HepG2 (cell line): ENCODE data around the gene NOL4L. TPM values are rescaled to one million over a fixed set of nuclear protein-coding genes. Genes with fewer than 3 reads are reported as not detected.

Experiments
- AHR ChIP-seq: IDR thresholded peaks from 2 replicates; pipeline ENCODE4 v1.6.1; 2018; ENCODE audit warnings: missing genetic modification reagents, missing compliant biosample characterization
- CBX5 ChIP-seq: sonication (generic); formaldehyde crosslinking; IDR thresholded peaks from 2 replicates; pipeline ENCODE4 v1.4.0; 2020; ENCODE audit warnings: missing genetic modification reagents, borderline replicate concordance
- MIER3 ChIP-seq: IDR thresholded peaks from 2 replicates; pipeline ENCODE4 v1.6.1; 2016; ENCODE audit warnings: missing compliant biosample characterization, borderline replicate concordance
- ONECUT2 ChIP-seq: sonication (generic); formaldehyde crosslinking; IDR thresholded peaks from 2 replicates; pipeline ENCODE4 v1.4.0; 2020; ENCODE audit warnings: missing genetic modification reagents
- PHB2 ChIP-seq: fragments of 450-650 bp; IDR thresholded peaks from 2 replicates; pipeline ENCODE4 v1.6.1; 2018; ENCODE audit not compliant: partially characterized antibody
- PHF8 ChIP-seq: sonication (generic); formaldehyde crosslinking; IDR thresholded peaks from 2 replicates; pipeline ENCODE4 v1.5.0; 2020; ENCODE audit warnings: missing genetic modification reagents
- SP4 ChIP-seq: sonication (generic); formaldehyde crosslinking; IDR thresholded peaks from 2 replicates; pipeline ENCODE4 v1.8.1; 2023; ENCODE audit warnings: mild to moderate bottlenecking, missing genetic modification reagents
- SP5 ChIP-seq: IDR thresholded peaks from 2 replicates; pipeline ENCODE4 v1.6.1; 2016; ENCODE audit warnings: low read depth, borderline replicate concordance
- TBX2 ChIP-seq: sonication (generic); formaldehyde crosslinking; IDR thresholded peaks from 2 replicates; pipeline ENCODE4 v1.5.0; 2020; ENCODE audit warnings: missing genetic modification reagents, mild to moderate bottlenecking, borderline replicate concordance
- TMF1 ChIP-seq: sonication (generic); formaldehyde crosslinking; IDR thresholded peaks from 2 replicates; pipeline ENCODE4 v1.8.1; 2022; ENCODE audit warnings: low read depth, missing genetic modification reagents
- TSC22D2 ChIP-seq: sonication (generic); formaldehyde crosslinking; IDR thresholded peaks from 2 replicates; pipeline ENCODE4 v1.5.1; 2020; ENCODE audit warnings: missing genetic modification reagents, mild to moderate bottlenecking, borderline replicate concordance
- YY1 ChIP-seq: IDR thresholded peaks from 2 replicates; pipeline ENCODE4 v1.6.1; 2011; ENCODE audit warnings: low read length, low read depth, moderate library complexity, mild to moderate bottlenecking; ENCODE audit not compliant: insufficient read depth, insufficient replicate concordance
- ZBTB44 ChIP-seq: sonication (generic); formaldehyde crosslinking; IDR thresholded peaks from 2 replicates; pipeline ENCODE4 v1.4.0; 2020; ENCODE audit warnings: missing genetic modification reagents
- ZBTB8A ChIP-seq: sonication (generic); formaldehyde crosslinking; IDR thresholded peaks from 2 replicates; pipeline ENCODE4 v1.4.0; 2020; ENCODE audit warnings: mild to moderate bottlenecking, low read depth, missing genetic modification reagents, borderline replicate concordance
- ZFP36L2 ChIP-seq: sonication (generic); formaldehyde crosslinking; IDR thresholded peaks from 2 replicates; pipeline ENCODE4 v1.4.0; 2020; ENCODE audit warnings: missing genetic modification reagents
- ZMYM3 ChIP-seq: sonication (generic); formaldehyde crosslinking; IDR thresholded peaks from 2 replicates; pipeline ENCODE4 v1.5.1; 2020; ENCODE audit warnings: mild to moderate bottlenecking, missing genetic modification reagents
- ZNF10 ChIP-seq: sonication (generic); formaldehyde crosslinking; IDR thresholded peaks from 2 replicates; pipeline ENCODE4 v1.4.0; 2020; ENCODE audit warnings: mild to moderate bottlenecking, low read depth, missing genetic modification reagents, borderline replicate concordance
- ZNF264 ChIP-seq: sonication (generic); formaldehyde crosslinking; IDR thresholded peaks from 2 replicates; pipeline ENCODE4 v1.4.0; 2020; ENCODE audit warnings: missing genetic modification reagents
- ZNF607 ChIP-seq: sonication (generic); formaldehyde crosslinking; IDR thresholded peaks from 2 replicates; pipeline ENCODE4 v1.5.1; 2020; ENCODE audit warnings: missing genetic modification reagents, mild to moderate bottlenecking, borderline replicate concordance
- ZNF639 ChIP-seq: conservative IDR thresholded peaks from 2 replicates; pipeline ENCODE4 v1.6.1; 2018; ENCODE audit warnings: missing genetic modification reagents
- ZNF788 ChIP-seq: sonication (generic); formaldehyde crosslinking; IDR thresholded peaks from 2 replicates; pipeline ENCODE4 v1.5.0; 2020; ENCODE audit warnings: mild to moderate bottlenecking, missing genetic modification reagents, borderline replicate concordance
- ZNF883 ChIP-seq: sonication (generic); formaldehyde crosslinking; IDR thresholded peaks from 2 replicates; pipeline ENCODE4 v1.5.1; 2020; ENCODE audit warnings: mild to moderate bottlenecking, missing genetic modification reagents; ENCODE audit errors: not compliant biosample characterization
- polyA plus RNA-seq, 8 experiments: library from polyadenylated mRNA; depleted of rRNA in 3 of 8; stranded (reverse) in 7 of 8; unstranded in 1 of 8; fragments of >200 nt; fragmentation: Illumina TruSeq in 4 of 8; extraction: Trizol in 4 of 8; gene quantifications; 2 replicates each; pipeline versions ENCODE4 v1.2.1 to v1.2.3, GENCODE V29; 2011 to 2016; ENCODE audit warnings: low read depth in 4 of 8, missing spikeins in 1 of 8, mixed read lengths in 1 of 8; ENCODE audit not compliant: insufficient read depth in 1 of 8
- total RNA-seq, 5 experiments: library from RNA; depleted of rRNA; stranded (reverse); fragments of >200 nt; fragmentation: Illumina TruSeq; extraction: Trizol; gene quantifications; 2 replicates each; pipeline ENCODE4 v1.2.3, GENCODE V29; 2016; ENCODE audit warnings: low read depth in 1 of 5
- TF ChIP-seq, protein P1 (sequence below): sonication (generic); formaldehyde crosslinking; IDR thresholded peaks from 2 replicates; pipeline ENCODE4 v1.4.0; 2020; ENCODE audit warnings: mild to moderate bottlenecking, missing genetic modification reagents, borderline replicate concordance

Gene NOL4L
- total and polyA plus RNA-seq, 2 of the 13 experiments (the other 11 are each of a cell fraction or from before 2014, with no cell fraction given) = 16.6 to 35.4 TPM

DNA sequence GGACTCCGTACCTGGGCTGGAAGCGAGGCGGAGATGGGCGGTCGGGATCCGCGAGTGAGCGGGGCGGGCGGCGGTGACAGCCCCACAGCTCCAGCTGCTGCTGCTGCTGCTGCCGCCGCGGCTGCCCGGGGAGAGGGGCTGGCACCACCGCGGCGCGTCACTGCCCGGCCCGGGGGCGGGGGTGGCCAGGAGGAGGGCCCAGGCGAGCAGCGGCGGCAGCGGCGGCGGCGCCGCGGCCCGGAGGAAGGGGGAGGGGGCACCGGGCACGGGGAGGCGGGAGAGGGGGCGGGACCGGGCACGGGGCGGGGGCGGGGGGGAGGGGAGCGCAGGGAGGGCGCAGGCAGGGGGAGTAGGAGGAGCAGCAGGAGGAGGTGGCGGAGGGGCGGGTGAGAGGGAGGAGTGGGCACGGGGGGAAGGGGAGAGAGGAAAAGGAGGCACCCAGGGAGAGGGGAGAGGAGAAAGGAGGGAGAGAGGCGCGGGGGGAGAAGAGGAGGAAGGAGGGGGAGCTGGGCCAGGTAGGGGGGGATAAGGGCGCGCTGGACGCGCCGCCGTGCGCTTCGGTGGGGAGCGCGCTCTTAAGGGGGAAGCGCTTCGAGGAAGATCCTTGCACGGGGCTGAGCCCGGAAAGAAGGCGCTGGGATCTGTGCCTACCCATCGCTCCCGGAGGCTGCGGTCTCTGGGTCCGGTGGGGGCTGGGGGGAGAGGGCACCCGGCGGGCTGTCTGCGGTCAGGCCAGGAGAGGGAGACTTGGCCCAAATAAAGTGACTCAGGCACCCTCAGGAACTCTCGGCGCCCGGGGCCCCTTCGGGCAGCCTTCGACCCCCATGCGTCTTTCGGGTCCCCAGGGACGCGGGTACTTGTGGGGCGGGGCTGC lies 101.5 kb downstream of the NOL4L start (continued):
- TF ChIP-seq ZBTB44 (CRISPR knock-in tag) (peak; percentile 38; the same call in 1 of the 2 replicates), PHF8 (CRISPR knock-in tag) (peak; percentile 15; the same call in 1 of the 2 replicates), ZNF10 (CRISPR knock-in tag) (no peak), TBX2 (CRISPR knock-in tag) (peak; percentile 63), TMF1 (no peak), ZBTB8A (CRISPR knock-in tag) (no peak), TSC22D2 (CRISPR knock-in tag) (peak; percentile 54; the same call in 1 of the 2 replicates), PHB2 (no peak), ZNF607 (CRISPR knock-in tag) (no peak), ZNF788 (CRISPR knock-in tag) (peak; percentile 56; the same call in 1 of the 2 replicates), ONECUT2 (CRISPR knock-in tag) (no peak; the same call in 1 of the 2 replicates), AHR (CRISPR knock-in tag) (0 out of 2 replicates have a peak, but pooled peaks have one; percentile 78), ZNF639 (CRISPR knock-in tag) (peak; percentile 80; the same call in 1 of the 2 replicates), MIER3 (CRISPR knock-in tag) (0 out of 2 replicates have a peak, but pooled peaks have one; percentile 28), SP4 (CRISPR knock-in tag) (peak; percentile 65; the same call in 1 of the 2 replicates), CBX5 (peak; percentile 67; the same call in 1 of the 2 replicates), SP5 (0 out of 2 replicates have a peak, but pooled peaks have one; percentile 26), ZMYM3 (CRISPR knock-in tag) (peak; percentile 74), ZFP36L2 (CRISPR knock-in tag) (no peak), ZNF883 (CRISPR knock-in tag) (peak; percentile 84), ZNF264 (CRISPR knock-in tag) (peak; percentile 41; the same call in 1 of the 2 replicates), YY1 (peak; percentile 36)
- TF ChIP-seq, protein P1, sequence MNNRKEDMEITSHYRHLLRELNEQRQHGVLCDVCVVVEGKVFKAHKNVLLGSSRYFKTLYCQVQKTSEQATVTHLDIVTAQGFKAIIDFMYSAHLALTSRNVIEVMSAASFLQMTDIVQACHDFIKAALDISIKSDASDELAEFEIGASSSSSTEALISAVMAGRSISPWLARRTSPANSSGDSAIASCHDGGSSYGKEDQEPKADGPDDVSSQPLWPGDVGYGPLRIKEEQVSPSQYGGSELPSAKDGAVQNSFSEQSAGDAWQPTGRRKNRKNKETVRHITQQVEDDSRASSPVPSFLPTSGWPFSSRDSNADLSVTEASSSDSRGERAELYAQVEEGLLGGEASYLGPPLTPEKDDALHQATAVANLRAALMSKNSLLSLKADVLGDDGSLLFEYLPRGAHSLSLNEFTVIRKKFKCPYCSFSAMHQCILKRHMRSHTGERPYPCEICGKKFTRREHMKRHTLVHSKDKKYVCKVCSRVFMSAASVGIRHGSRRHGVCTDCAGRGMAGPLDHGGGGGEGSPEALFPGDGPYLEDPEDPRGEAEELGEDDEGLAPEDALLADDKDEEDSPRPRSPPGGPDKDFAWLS (CRISPR knock-in tag) = no peak
